Activated naive CD4-positive, alpha-beta T cell treated with anti-CD3 and anti-CD28 coated beads, Interleukin-2, amount 50 U/mL, for 24 hours (primary cell): ENCODE data around the gene DCAKD.
A peak's percentile ranks its signal among the peaks of the same experiment; 100 is the strongest.

Source experiments
- H3K27ac Mint-ChIP-seq: one replicate; pipeline ENCODE4 v1.8.0; 2021; ENCODE audit warnings: mild to moderate bottlenecking, mixed read lengths
- H3K27me3 Mint-ChIP-seq: one replicate; pipeline ENCODE4 v1.8.0; 2021; ENCODE audit warnings: mixed read lengths
- H3K36me3 Mint-ChIP-seq: one replicate; pipeline ENCODE4 v1.8.0; 2021; ENCODE audit warnings: mixed read lengths
- H3K4me1 Mint-ChIP-seq: one replicate; pipeline ENCODE4 v1.8.0; 2021; ENCODE audit warnings: mixed read lengths
- H3K4me3 Mint-ChIP-seq: one replicate; pipeline ENCODE4 v1.8.0; 2021; ENCODE audit warnings: mild to moderate bottlenecking, mixed read lengths
- H3K9me3 Mint-ChIP-seq: one replicate; pipeline ENCODE4 v1.8.0; 2021; ENCODE audit warnings: mixed read lengths

Gene DCAKD

GRCh38 chr17:45051060-45051719 is at the start of gene DCAKD:
Gene DCAKD, minus strand, starts transcription at chr17:45051632. Its CDS starts 16,747 bp downstream, at chr17:45034885.
- Mint-ChIP-seq H3K36me3 (no peaks in the 10 kb centered on the region), H3K9me3 (no peaks in the 10 kb centered on the region), H3K4me1 (peaks cover 40% of the 10 kb centered on the region), H3K4me3 (peak within 1 kb of the TSS; percentile 98), H3K27ac (peak within 1 kb of the TSS; percentile 98), H3K27me3 (no peaks in the 10 kb centered on the region)

- H3K36me3 Mint-ChIP-seq: peaks cover 9% of the 10 kb centered on the region
- H3K9me3 Mint-ChIP-seq: no peaks in the 10 kb centered on the region
- peaks cover 5% of the 10 kb centered on the region for H3K4me1 Mint-ChIP-seq
- no peaks in the 10 kb centered on the region for H3K27me3 Mint-ChIP-seq
- H3K4me3 Mint-ChIP-seq: no peak overlapping the region
- peak overlapping the region; percentile 62 for H3K27ac Mint-ChIP-seq
Observed at GRCh38 chr17:45098869-45099616, 47.6 kb upstream of the DCAKD start.

- Mint-ChIP-seq H3K36me3 (peaks cover 10% of the 10 kb centered on the region), H3K4me1 (peaks cover 5% of the 10 kb centered on the region), H3K27me3 (no peaks in the 10 kb centered on the region), H3K27ac (no peak overlapping the region), H3K9me3 (no peaks in the 10 kb centered on the region), H3K4me3 (no peak overlapping the region)
Observed at GRCh38 chr17:45098081-45098868, 46.8 kb upstream of the DCAKD start.

- Mint-ChIP-seq H3K27me3 (no peaks in the 10 kb centered on the region), H3K4me1 (peaks cover 5% of the 10 kb centered on the region), H3K9me3 (no peaks in the 10 kb centered on the region), H3K4me3 (no peak overlapping the region), H3K27ac (no peak overlapping the region), H3K36me3 (peaks cover 9% of the 10 kb centered on the region)
Observed at GRCh38 chr17:45096926-45097325, 45.5 kb upstream of the DCAKD start.

GRCh38 chr17:45096141-45096540 is 44.7 kb upstream of the DCAKD start:
- Mint-ChIP-seq H3K4me3 (no peak overlapping the region), H3K4me1 (peaks cover 5% of the 10 kb centered on the region), H3K9me3 (no peaks in the 10 kb centered on the region), H3K27ac (no peak overlapping the region), H3K27me3 (no peaks in the 10 kb centered on the region), H3K36me3 (peaks cover 11% of the 10 kb centered on the region)

GRCh38 chr17:45093444-45094110 is 42.1 kb upstream of the DCAKD start:
- Mint-ChIP-seq H3K27me3 (no peaks in the 10 kb centered on the region), H3K9me3 (no peaks in the 10 kb centered on the region), H3K36me3 (peaks cover 14% of the 10 kb centered on the region), H3K4me1 (no peaks in the 10 kb centered on the region), H3K27ac (no peak overlapping the region), H3K4me3 (no peak overlapping the region)

- Mint-ChIP-seq H3K4me3 (no peak overlapping the region), H3K27me3 (no peaks in the 10 kb centered on the region), H3K9me3 (no peaks in the 10 kb centered on the region), H3K27ac (no peak overlapping the region), H3K36me3 (peaks cover 14% of the 10 kb centered on the region), H3K4me1 (no peaks in the 10 kb centered on the region)
Observed at GRCh38 chr17:45092911-45093430, 41.5 kb upstream of the DCAKD start.

GRCh38 chr17:45091778-45092425 is 40.5 kb upstream of the DCAKD start:
- H3K36me3 Mint-ChIP-seq: peaks cover 14% of the 10 kb centered on the region
- no peaks in the 10 kb centered on the region for H3K4me1 Mint-ChIP-seq
- H3K9me3 Mint-ChIP-seq: no peaks in the 10 kb centered on the region
- H3K4me3 Mint-ChIP-seq: no peak overlapping the region
- no peaks in the 10 kb centered on the region for H3K27me3 Mint-ChIP-seq
- no peak overlapping the region for H3K27ac Mint-ChIP-seq

- H3K4me3 Mint-ChIP-seq: no peak overlapping the region
- no peaks in the 10 kb centered on the region for H3K27me3 Mint-ChIP-seq
- no peaks in the 10 kb centered on the region for H3K4me1 Mint-ChIP-seq
- no peaks in the 10 kb centered on the region for H3K9me3 Mint-ChIP-seq
- no peak overlapping the region for H3K27ac Mint-ChIP-seq
- peaks cover 10% of the 10 kb centered on the region for H3K36me3 Mint-ChIP-seq
Observed at GRCh38 chr17:45090711-45091110, 39.3 kb upstream of the DCAKD start.

GRCh38 chr17:45088741-45089140 is 37.3 kb upstream of the DCAKD start:
- Mint-ChIP-seq H3K4me1 (no peaks in the 10 kb centered on the region), H3K27ac (no peak overlapping the region), H3K4me3 (no peak overlapping the region), H3K36me3 (peaks cover 11% of the 10 kb centered on the region), H3K27me3 (no peaks in the 10 kb centered on the region), H3K9me3 (no peaks in the 10 kb centered on the region)

- no peak overlapping the region for H3K27ac Mint-ChIP-seq
- H3K27me3 Mint-ChIP-seq: no peaks in the 10 kb centered on the region
- H3K4me3 Mint-ChIP-seq: no peak overlapping the region
- H3K4me1 Mint-ChIP-seq: no peaks in the 10 kb centered on the region
- H3K9me3 Mint-ChIP-seq: no peaks in the 10 kb centered on the region
- H3K36me3 Mint-ChIP-seq: peaks cover 10% of the 10 kb centered on the region
Observed at GRCh38 chr17:45087978-45088377, 36.5 kb upstream of the DCAKD start.

- H3K4me3 Mint-ChIP-seq: no peak overlapping the region
- no peaks in the 10 kb centered on the region for H3K9me3 Mint-ChIP-seq
- H3K36me3 Mint-ChIP-seq: peaks cover 10% of the 10 kb centered on the region
- no peak overlapping the region for H3K27ac Mint-ChIP-seq
- no peaks in the 10 kb centered on the region for H3K4me1 Mint-ChIP-seq
- H3K27me3 Mint-ChIP-seq: no peaks in the 10 kb centered on the region
Observed at GRCh38 chr17:45087504-45087975, 36.1 kb upstream of the DCAKD start.

- Mint-ChIP-seq H3K4me3 (no peak overlapping the region), H3K27ac (no peak overlapping the region), H3K9me3 (no peaks in the 10 kb centered on the region), H3K4me1 (no peaks in the 10 kb centered on the region), H3K27me3 (no peaks in the 10 kb centered on the region), H3K36me3 (peaks cover 8% of the 10 kb centered on the region)
Observed at GRCh38 chr17:45086865-45087503, 35.6 kb upstream of the DCAKD start.

- Mint-ChIP-seq H3K27ac (no peak overlapping the region), H3K36me3 (peaks cover 10% of the 10 kb centered on the region), H3K4me3 (no peak overlapping the region), H3K9me3 (no peaks in the 10 kb centered on the region), H3K27me3 (no peaks in the 10 kb centered on the region), H3K4me1 (no peaks in the 10 kb centered on the region)
Observed at GRCh38 chr17:45086391-45086790, 35.0 kb upstream of the DCAKD start.
